SU-DHL-6 (cell line): ENCODE data around the gene RGS19.

Experiments
- H2AFZ ChIP-seq: fragments of 200-600 bp; sonication (generic); 2 replicates; pipeline ENCODE4 v1.6.1; 2014; ENCODE audit warnings: low read depth, mild to moderate bottlenecking, moderate library complexity, mixed read lengths, antibody characterized with exemption, low read length; ENCODE audit not compliant: severe bottlenecking
- H3F3A ChIP-seq: fragments of 200-600 bp; shearing (Covaris generic); 2 replicates; pipeline ENCODE4 v1.6.0; 2016; ENCODE audit warnings: antibody characterized with exemption, mild to moderate bottlenecking; ENCODE audit not compliant: insufficient read depth
- H3K27ac ChIP-seq: fragments of 200-600 bp; sonication (generic); 2 replicates; pipeline ENCODE4 v1.5.1; 2016; ENCODE audit warnings: low read depth, mild to moderate bottlenecking, low read length, moderate library complexity, mixed read lengths
- H3K27me3 ChIP-seq: fragments of 200-600 bp; sonication (generic), shearing (Covaris generic); 2 replicates; pipeline ENCODE4 v1.6.0; 2014; ENCODE audit warnings: mild to moderate bottlenecking, low read length
- H3K36me3 ChIP-seq: fragments of 200-600 bp; sonication (generic); 2 replicates; pipeline ENCODE4 v1.6.1; 2014; ENCODE audit warnings: mild to moderate bottlenecking, low read length, mixed read lengths
- H3K4me2 ChIP-seq: fragments of 300-600, 200-600 bp; shearing (Covaris generic), sonication (generic); 2 replicates; pipeline ENCODE4 v1.6.0; 2014; ENCODE audit warnings: low read length, low read depth, mild to moderate bottlenecking; ENCODE audit not compliant: poor library complexity, severe bottlenecking
- H3K4me3 ChIP-seq: fragments of 200-600 bp; sonication (generic); 2 replicates; pipeline ENCODE4 v1.5.1; 2014; ENCODE audit warnings: antibody characterized with exemption, low read length, mild to moderate bottlenecking, mixed read lengths; ENCODE audit not compliant: insufficient read depth, poor library complexity, severe bottlenecking
- H3K79me2 ChIP-seq: fragments of 200-600 bp; sonication (generic); 2 replicates; pipeline ENCODE4 v1.6.1; 2014; ENCODE audit warnings: mild to moderate bottlenecking, low read length, moderate library complexity; ENCODE audit not compliant: insufficient read depth
- H3K9ac ChIP-seq: fragments of 200-600 bp; sonication (generic); 2 replicates; pipeline ENCODE4 v1.7.0; 2014; ENCODE audit warnings: mild to moderate bottlenecking, low read length
- H3K9me2 ChIP-seq: fragments of 200-600 bp; sonication (generic); replicated peaks from 2 replicates; pipeline ENCODE4 v1.6.1; 2014; ENCODE audit warnings: low read length; ENCODE audit not compliant: insufficient read depth
- H3K9me3 ChIP-seq: fragments of 200-600 bp; sonication (generic); 2 replicates; pipeline ENCODE4 v1.6.1; 2014; ENCODE audit warnings: low read length, mixed read lengths; ENCODE audit not compliant: insufficient read depth
- H4K20me1 ChIP-seq: fragments of 200-600 bp; sonication (generic); 2 replicates; pipeline ENCODE4 v1.6.1; 2014; ENCODE audit warnings: low read depth, mild to moderate bottlenecking, antibody characterized with exemption, low read length, moderate library complexity, mixed read lengths
- CTCF ChIP-seq: fragments of 200-600 bp; sonication (generic); IDR thresholded peaks from one replicate; pipeline ENCODE4 v1.5.1; 2017; ENCODE audit warnings: antibody characterized with exemption, mild to moderate bottlenecking, low read length, moderate library complexity; ENCODE audit not compliant: insufficient read depth, poor library complexity, severe bottlenecking
- EZH2phosphoT487 ChIP-seq: fragments of 200-600 bp; sonication (generic), shearing (Covaris generic); conservative IDR thresholded peaks from 2 replicates; pipeline ENCODE4 v1.6.1; 2018; ENCODE audit warnings: mild to moderate bottlenecking, antibody characterized with exemption, low read length, moderate library complexity, mixed read lengths

RGS19 gene

GRCh38 chr20:64051033-64051452, 28.3 kb downstream of the RGS19 start:
- Histone ChIP-seq H2AFZ (no peak overlapping the region), H3F3A (no peaks in the 10 kb centered on the region), H4K20me1 (no peaks in the 10 kb centered on the region), H3K4me2 (no peak overlapping the region), H3K9me2 (no peaks in the 10 kb centered on the region), H3K27me3 (no peaks in the 10 kb centered on the region), H3K9me3 (no peaks in the 10 kb centered on the region), H3K79me2 (no peaks in the 10 kb centered on the region), H3K9ac (no peak overlapping the region), H3K36me3 (no peaks in the 10 kb centered on the region), H3K27ac (no peak overlapping the region), H3K4me3 (no peak overlapping the region)
- TF ChIP-seq EZH2phosphoT487, result no peak
- TF ChIP-seq CTCF, result no peak

GRCh38 chr20:64050261-64051032, 28.9 kb downstream of the RGS19 start:
- Histone ChIP-seq H3K79me2 (no peaks in the 10 kb centered on the region), H2AFZ (no peak overlapping the region), H3K4me3 (no peak overlapping the region), H3K36me3 (no peaks in the 10 kb centered on the region), H3F3A (no peaks in the 10 kb centered on the region), H3K9me3 (no peaks in the 10 kb centered on the region), H3K9me2 (no peaks in the 10 kb centered on the region), H3K9ac (no peak overlapping the region), H3K27me3 (no peaks in the 10 kb centered on the region), H4K20me1 (no peaks in the 10 kb centered on the region), H3K27ac (no peak overlapping the region), H3K4me2 (no peak overlapping the region)
- no peak for TF ChIP-seq EZH2phosphoT487
- TF ChIP-seq CTCF, result no peak

GRCh38 chr20:64049878-64050260, 29.4 kb downstream of the RGS19 start:
- no peaks in the 10 kb centered on the region for H3F3A ChIP-seq
- no peak overlapping the region for H3K9ac ChIP-seq
- no peak overlapping the region for H3K4me2 ChIP-seq
- no peaks in the 10 kb centered on the region for H3K27me3 ChIP-seq
- H3K79me2 ChIP-seq, result no peaks in the 10 kb centered on the region
- no peaks in the 10 kb centered on the region for H3K9me3 ChIP-seq
- H3K27ac ChIP-seq, result no peak overlapping the region
- TF ChIP-seq CTCF (no peak), EZH2phosphoT487 (no peak)
- no peaks in the 10 kb centered on the region for H3K36me3 ChIP-seq
- H4K20me1 ChIP-seq, result no peaks in the 10 kb centered on the region
- H3K4me3 ChIP-seq, result no peak overlapping the region
- H3K9me2 ChIP-seq, result no peaks in the 10 kb centered on the region
- no peak overlapping the region for H2AFZ ChIP-seq
